Spleen (tissue), 7 donors: Measurements from ENCODE around the gene FBXO21.
"Not testable (repeated sequence)": the region's sequence is repeated elsewhere in the genome, so short reads cannot be mapped to it uniquely, and the experiment has no call there.

ENCODE experiments used
- CTCF ChIP-seq, 11 experiments: fragments of 200-600 bp in 7 of 11; fragments of 450-650 bp in 4 of 11; sonication (generic) in 4 of 11; IDR thresholded peaks in 8 of 11; conservative IDR thresholded peaks in 3 of 11; 1 replicate in 7 of 11; 2 replicates in 4 of 11; pipeline versions ENCODE4 v1.4.0 to v1.8.0; 2016 to 2021; ENCODE audit warnings: antibody characterized with exemption in 11 of 11, inconsistent platforms in 4 of 11, mild to moderate bottlenecking in 1 of 11
- POLR2AphosphoS5 ChIP-seq, 3 donors: sonication (generic); formaldehyde crosslinking; IDR thresholded peaks; one replicate each; pipeline ENCODE4 v1.5.1; 2017; ENCODE audit warnings: antibody characterized with exemption in 3 of 3
- donor health status: DM: no; HTN: no; CAD: no; lungs with moderate emphysema.
- donor health status: DM: no; HTN: no; CAD: no.
- donor health status: DM: no; HTN: no; CAD: no.

DNA sequence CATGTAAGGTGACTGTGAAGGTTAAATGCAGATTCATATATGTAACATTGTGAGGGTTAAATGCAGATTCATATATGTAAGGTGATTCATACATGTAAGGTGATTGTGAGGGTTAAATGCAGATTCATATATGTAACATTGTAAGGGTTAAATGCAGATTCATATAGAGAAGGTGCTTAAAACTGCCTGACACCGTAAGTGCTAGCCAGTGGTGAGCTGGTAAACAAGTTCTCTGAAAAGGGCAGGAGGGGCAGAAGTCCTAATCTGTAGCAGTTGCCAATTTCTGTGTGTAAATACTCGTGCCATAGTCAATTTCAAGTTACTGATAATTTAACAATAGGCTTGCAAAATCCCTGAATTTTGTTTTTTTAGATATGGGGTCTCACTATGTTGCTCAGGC lies 86.3 kb downstream of the FBXO21 start:
- not testable (repeated sequence) for TF ChIP-seq POLR2AphosphoS5 (IDR thresholded peaks at IDR 0.05); CTCF (IDR thresholded peaks at IDR 0.05 in 8 of 11, conservative IDR thresholded peaks at IDR 0.05 in 3 of 11)
